Epithelial cell of proximal tubule (primary cell): ENCODE results near the gene NAV2. TPM values are rescaled to one million over a fixed set of nuclear protein-coding genes. Genes with fewer than 3 reads are reported as not detected.

Experiments
- DNase-seq: peaks from one replicate; pipeline ENCODE4 v3.0.0-alpha.2; 2011; ENCODE audit warnings: low read depth
- H3K4me3 ChIP-seq: 2 replicates; pipeline ENCODE4 v1.5.1; 2011; ENCODE audit warnings: low read depth, mild to moderate bottlenecking, low read length
- CTCF ChIP-seq: conservative IDR thresholded peaks from 2 replicates; pipeline ENCODE4 v1.5.1; 2012; ENCODE audit warnings: low read depth, mild to moderate bottlenecking, low read length
- total RNA-seq: library from RNA; depleted of rRNA; stranded (reverse); fragments of >200 nt; gene quantifications from 2 replicates; pipeline ENCODE4 v1.2.3, GENCODE V29; 2015

The NAV2 gene
- total RNA-seq, 1 donor from 2014 or later: 19.0 TPM

- no peak for TF ChIP-seq CTCF
- no peak for DNase-seq
- no peak overlapping the region for H3K4me3 ChIP-seq
Measured at GRCh38 chr11:19705936-19706335, 6.7 kb upstream of the NAV2 start.

GRCh38 chr11:19711911-19712280, 741 bp upstream of the NAV2 start:
- peak overlapping the region; percentile 54 for H3K4me3 ChIP-seq
- DNase-seq: no peak
- no peak for TF ChIP-seq CTCF

- TF ChIP-seq CTCF: no peak
- no peak for DNase-seq
- peak overlapping the region; percentile 87 for H3K4me3 ChIP-seq
Measured at GRCh38 chr11:19713196-19714021, 772 bp downstream of the NAV2 start.

GRCh38 chr11:19714022-19714386, 1.4 kb downstream of the NAV2 start:
- TF ChIP-seq CTCF: no peak
- no peak for DNase-seq
- peak overlapping the region; percentile 87 for H3K4me3 ChIP-seq

GRCh38 chr11:19714387-19715363, 2.0 kb downstream of the NAV2 start:
- no peak for TF ChIP-seq CTCF

GRCh38 chr11:19715373-19715772, 2.7 kb downstream of the NAV2 start:
- TF ChIP-seq CTCF: no peak
- DNase-seq: peak; percentile 96
- H3K4me3 ChIP-seq: peak overlapping the region; percentile 87

More at GRCh38 chr11:19714387-19715363, 2.0 kb downstream of the NAV2 start:
- peak; percentile 48 for DNase-seq
- peak overlapping the region; percentile 87 for H3K4me3 ChIP-seq
